ENCODE measurements around the gene SLC13A5.

The SLC13A5 gene

GRCh38 chr17:6640536-6641246 lies 72.5 kb downstream of the SLC13A5 start, which contains the start of the genes KIAA0753 and TXNDC17:
Gene KIAA0753, minus strand, starts transcription at chr17:6640711. Its CDS starts 5,608 bp downstream, at chr17:6635103.
Gene TXNDC17, plus strand, starts transcription at chr17:6641060. Its CDS starts 23 bp downstream, at chr17:6641083.
- in situ Hi-C loops (cut with MboI; ENCODE audit: low sequenced_read_pairs) = no loop called here

GRCh38 chr17:6639586-6640535 lies 73.3 kb downstream of the SLC13A5 start:
- in situ Hi-C loops (cut with MboI; ENCODE audit: low sequenced_read_pairs) = no loop called here

- in situ Hi-C loops (cut with MboI; ENCODE audit: low sequenced_read_pairs) = no loop called here
These were observed 74.1 kb downstream of the SLC13A5 start for GRCh38 chr17:6639014-6639585.

- in situ Hi-C loops (cut with MboI; ENCODE audit: low sequenced_read_pairs) = no loop called here
These were observed 74.9 kb downstream of the SLC13A5 start for GRCh38 chr17:6638046-6638908.

- in situ Hi-C loops (cut with MboI; ENCODE audit: low sequenced_read_pairs) = no loop called here
These were observed 75.7 kb downstream of the SLC13A5 start for GRCh38 chr17:6637458-6637840.

- in situ Hi-C loops (cut with MboI; ENCODE audit: low sequenced_read_pairs) = no loop called here
These were observed 76.3 kb downstream of the SLC13A5 start for GRCh38 chr17:6636616-6637457.

GRCh38 chr17:6636105-6636504 lies 77.1 kb downstream of the SLC13A5 start:
- in situ Hi-C loops (cut with MboI; ENCODE audit: low sequenced_read_pairs) = no loop called here

Measured in HL-60/S4 (cell line).